ENCODE results near the gene SLC22A23. TPM values are rescaled to one million over a fixed set of nuclear protein-coding genes. Genes with fewer than 3 reads are reported as not detected.

The SLC22A23 gene
- total RNA-seq, 1 donor from 2014 or later = 5.7 TPM

- Mint-ChIP-seq H3K27ac (ENCODE audit: unreplicated experiment) (no peak overlapping the region), H3K4me1 (ENCODE audit: low read depth, unreplicated experiment) (peaks cover 20% of the 10 kb centered on the region), H3K27me3 (ENCODE audit: low read depth, unreplicated experiment) (peaks cover 16% of the 10 kb centered on the region), H3K4me3 (ENCODE audit: unreplicated experiment) (no peak overlapping the region), H3K9me3 (ENCODE audit: unreplicated experiment) (no peaks in the 10 kb centered on the region), H3K36me3 (ENCODE audit: low read depth, unreplicated experiment) (no peaks in the 10 kb centered on the region)
- Histone ChIP-seq H3K27me3 (ENCODE audit: insufficient read depth, low read length) (no peaks in the 10 kb centered on the region), H2AFZ (ENCODE audit: low read depth, low read length) (no peak overlapping the region), H4K20me1 (ENCODE audit: insufficient read depth, low read length) (no peaks in the 10 kb centered on the region), H3K36me3 (ENCODE audit: insufficient read depth, low read length) (no peaks in the 10 kb centered on the region), H3K9me3 (ENCODE audit: insufficient read depth, low read depth, low read length) (no peaks in the 10 kb centered on the region), H3K4me3 (ENCODE audit: insufficient read depth, low read depth, low read length) (no peak overlapping the region), H3K27ac (ENCODE audit: low read depth, low read length) (no peak overlapping the region), H3K4me1 (ENCODE audit: insufficient read depth, low read length) (peaks cover 40% of the 10 kb centered on the region), H3K9ac (ENCODE audit: low read length) (no peak overlapping the region), H3K79me2 (ENCODE audit: insufficient read depth, low read length) (no peaks in the 10 kb centered on the region), H3K4me2 (ENCODE audit: low read length) (no peak overlapping the region)
- FAIRE-seq (no peak), DNase-seq (ENCODE audit: low read depth) (no peak)
- no peak for TF ChIP-seq CTCF (IDR thresholded peaks at IDR 0.05; ENCODE audit: insufficient read depth, low read depth, low read length)
- TF ChIP-seq EZH2 (IDR thresholded peaks at IDR 0.05; ENCODE audit: insufficient read depth, low read length) = no peak
Measured at GRCh38 chr6:3323148-3323547, 133.7 kb downstream of the SLC22A23 start.

- H3K4me1 Mint-ChIP-seq (ENCODE audit: low read depth, unreplicated experiment) = peaks cover 17% of the 10 kb centered on the region
- no peaks in the 10 kb centered on the region for H4K20me1 ChIP-seq (ENCODE audit: insufficient read depth, low read length)
- H3K4me2 ChIP-seq (ENCODE audit: low read length) = no peak overlapping the region
- DNase-seq (ENCODE audit: low read depth) (no peak), FAIRE-seq (no peak)
- H3K27ac ChIP-seq (ENCODE audit: low read depth, low read length) = no peak overlapping the region
- no peaks in the 10 kb centered on the region for H3K27me3 ChIP-seq (ENCODE audit: insufficient read depth, low read length)
- no peaks in the 10 kb centered on the region for H3K9me3 ChIP-seq (ENCODE audit: insufficient read depth, low read depth, low read length)
- H3K36me3 ChIP-seq (ENCODE audit: insufficient read depth, low read length) = no peaks in the 10 kb centered on the region
- H3K4me3 Mint-ChIP-seq (ENCODE audit: unreplicated experiment) = no peak overlapping the region
- no peaks in the 10 kb centered on the region for H3K79me2 ChIP-seq (ENCODE audit: insufficient read depth, low read length)
- no peak overlapping the region for H2AFZ ChIP-seq (ENCODE audit: low read depth, low read length)
- H3K36me3 Mint-ChIP-seq (ENCODE audit: low read depth, unreplicated experiment) = no peaks in the 10 kb centered on the region
- H3K27me3 Mint-ChIP-seq (ENCODE audit: low read depth, unreplicated experiment) = peaks cover 22% of the 10 kb centered on the region
- H3K27ac Mint-ChIP-seq (ENCODE audit: unreplicated experiment) = no peak overlapping the region
- H3K4me1 ChIP-seq (ENCODE audit: insufficient read depth, low read length) = peaks cover 33% of the 10 kb centered on the region
- no peak overlapping the region for H3K9ac ChIP-seq (ENCODE audit: low read length)
- H3K4me3 ChIP-seq (ENCODE audit: insufficient read depth, low read depth, low read length) = no peak overlapping the region
- H3K9me3 Mint-ChIP-seq (ENCODE audit: unreplicated experiment) = peaks cover 2% of the 10 kb centered on the region
- TF ChIP-seq EZH2 (IDR thresholded peaks at IDR 0.05; ENCODE audit: insufficient read depth, low read length) (no peak), CTCF (IDR thresholded peaks at IDR 0.05; ENCODE audit: insufficient read depth, low read depth, low read length) (no peak)
Measured at GRCh38 chr6:3322366-3322890, 134.4 kb downstream of the SLC22A23 start.

- H3K4me1 ChIP-seq (ENCODE audit: insufficient read depth, low read length) = peaks cover 31% of the 10 kb centered on the region
- H3K36me3 ChIP-seq (ENCODE audit: insufficient read depth, low read length) = no peaks in the 10 kb centered on the region
- no peak for DNase-seq (ENCODE audit: low read depth)
- H3K36me3 Mint-ChIP-seq (ENCODE audit: low read depth, unreplicated experiment) = no peaks in the 10 kb centered on the region
- H3K27ac Mint-ChIP-seq (ENCODE audit: unreplicated experiment) = no peak overlapping the region
- H4K20me1 ChIP-seq (ENCODE audit: insufficient read depth, low read length) = no peaks in the 10 kb centered on the region
- no peak overlapping the region for H2AFZ ChIP-seq (ENCODE audit: low read depth, low read length)
- H3K4me3 Mint-ChIP-seq (ENCODE audit: unreplicated experiment) = no peak overlapping the region
- H3K27me3 Mint-ChIP-seq (ENCODE audit: low read depth, unreplicated experiment) = peaks cover 25% of the 10 kb centered on the region
- H3K9me3 ChIP-seq (ENCODE audit: insufficient read depth, low read depth, low read length) = no peaks in the 10 kb centered on the region
- no peak overlapping the region for H3K9ac ChIP-seq (ENCODE audit: low read length)
- H3K27ac ChIP-seq (ENCODE audit: low read depth, low read length) = no peak overlapping the region
- no peaks in the 10 kb centered on the region for H3K79me2 ChIP-seq (ENCODE audit: insufficient read depth, low read length)
- peaks cover 2% of the 10 kb centered on the region for H3K9me3 Mint-ChIP-seq (ENCODE audit: unreplicated experiment)
- no peak overlapping the region for H3K4me3 ChIP-seq (ENCODE audit: insufficient read depth, low read depth, low read length)
- peaks cover 17% of the 10 kb centered on the region for H3K4me1 Mint-ChIP-seq (ENCODE audit: low read depth, unreplicated experiment)
- no peaks in the 10 kb centered on the region for H3K27me3 ChIP-seq (ENCODE audit: insufficient read depth, low read length)
- no peak for FAIRE-seq
- H3K4me2 ChIP-seq (ENCODE audit: low read length) = no peak overlapping the region
- TF ChIP-seq CTCF (IDR thresholded peaks at IDR 0.05; ENCODE audit: insufficient read depth, low read depth, low read length) (no peak), EZH2 (IDR thresholded peaks at IDR 0.05; ENCODE audit: insufficient read depth, low read length) (no peak)
Measured at GRCh38 chr6:3321875-3322274, 135.0 kb downstream of the SLC22A23 start.
